SK-N-MC (cell line): ENCODE data around the gene FAM3A.

Source experiments
- DNase-seq: peaks from one replicate; pipeline ENCODE4 v3.0.0-alpha.2; 2011; ENCODE audit warnings: low read depth, low spot score
- H3K27ac ChIP-seq: fragments of 200-600 bp; sonication (generic); 2 replicates; pipeline ENCODE4 v1.5.1; 2016; ENCODE audit warnings: mixed run types
- H3K36me3 ChIP-seq: fragments of 200-600 bp; sonication (generic); 2 replicates; pipeline ENCODE4 v1.6.1; 2017; ENCODE audit warnings: antibody characterized with exemption, low read length, mixed read lengths; ENCODE audit not compliant: insufficient read depth
- H3K4me3 ChIP-seq: fragments of 200-600 bp; sonication (generic); 2 replicates; pipeline ENCODE4 v1.5.1; 2016
- H3K9ac ChIP-seq: fragments of 200-600 bp; sonication (generic); 2 replicates; pipeline ENCODE4 v1.8.0; 2017; ENCODE audit warnings: mixed run types, mixed read lengths; ENCODE audit not compliant: insufficient read length
- H3K9me3 ChIP-seq: fragments of 200-600 bp; sonication (generic); 2 replicates; pipeline ENCODE4 v1.6.1; 2017; ENCODE audit warnings: low read depth, mild to moderate bottlenecking, antibody characterized with exemption, low read length, moderate library complexity, mixed read lengths
- EZH2 ChIP-seq: fragments of 200-600 bp; sonication (generic); IDR thresholded peaks from one replicate; pipeline ENCODE4 v1.6.1; 2017; ENCODE audit warnings: antibody characterized with exemption
- FOXP2 ChIP-seq: optimal IDR thresholded peaks from 2 replicates; pipeline ENCODE3; 2011; ENCODE audit warnings: mild to moderate bottlenecking, moderate library complexity; ENCODE audit not compliant: insufficient read depth; ENCODE audit errors: extremely low read length, control extremely low read depth
- POLR2AphosphoS5 ChIP-seq: IDR thresholded peaks from 2 replicates; pipeline ENCODE4 v1.6.1; 2012; ENCODE audit warnings: mild to moderate bottlenecking, low read depth, low read length, borderline replicate concordance

The FAM3A gene

DNA sequence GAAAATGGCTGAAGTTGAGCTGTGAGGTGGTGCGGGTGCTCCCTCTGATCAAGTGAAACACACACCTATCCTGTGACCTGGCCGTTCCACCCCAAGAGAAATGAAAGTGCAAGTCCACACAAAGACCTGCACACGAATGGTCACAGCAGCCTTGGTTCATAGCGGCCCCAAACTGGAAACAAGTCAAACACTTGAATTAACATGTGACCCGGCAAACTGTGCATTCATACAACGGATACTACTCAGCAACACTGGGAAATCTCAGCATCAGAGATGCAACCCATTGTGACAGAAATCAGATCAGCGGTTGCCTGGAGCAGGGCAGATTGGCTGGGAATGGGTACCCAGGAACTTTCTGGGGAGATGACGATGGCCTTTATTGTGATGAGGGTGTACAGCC, 23.0 kb upstream of the FAM3A start:
- Histone ChIP-seq H3K9me3 (no peaks in the 10 kb centered on the region), H3K27ac (no peak overlapping the region), H3K36me3 (peaks cover 8% of the 10 kb centered on the region; the same call in 1 of the 2 replicates), H3K9ac (no peak overlapping the region), H3K4me3 (no peak overlapping the region)
- DNase-seq, result no peak
- TF ChIP-seq FOXP2 (no peak), POLR2AphosphoS5 (no peak), EZH2 (no peak)

DNA sequence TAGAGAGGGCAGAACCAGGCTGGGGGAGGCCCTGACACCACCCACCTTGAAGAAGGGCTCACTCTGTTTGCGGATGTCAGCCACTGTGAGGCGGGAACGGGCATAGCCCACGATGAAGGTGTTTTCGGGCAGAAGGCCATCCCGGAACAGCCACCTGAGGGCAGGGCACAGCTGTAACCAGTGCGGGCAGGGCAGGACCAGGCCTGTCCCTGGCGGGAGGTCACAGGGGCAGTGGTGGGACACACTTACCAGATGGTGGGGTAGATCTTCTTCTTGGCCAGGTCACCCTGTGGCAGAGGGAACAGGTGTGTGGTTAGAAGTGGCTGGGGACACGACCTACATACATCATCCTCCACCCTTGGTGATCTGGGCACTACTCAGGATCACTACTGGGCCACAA, 19.9 kb upstream of the FAM3A start:
- no peaks in the 10 kb centered on the region for H3K9me3 ChIP-seq
- no peak for DNase-seq
- no peak for TF ChIP-seq EZH2
- TF ChIP-seq POLR2AphosphoS5, result no peak
- no peak for TF ChIP-seq FOXP2
- no peak overlapping the region for H3K9ac ChIP-seq
- H3K36me3 ChIP-seq, result peaks cover 21% of the 10 kb centered on the region; the same call in 1 of the 2 replicates
- no peak overlapping the region for H3K27ac ChIP-seq
- no peak overlapping the region for H3K4me3 ChIP-seq

DNA sequence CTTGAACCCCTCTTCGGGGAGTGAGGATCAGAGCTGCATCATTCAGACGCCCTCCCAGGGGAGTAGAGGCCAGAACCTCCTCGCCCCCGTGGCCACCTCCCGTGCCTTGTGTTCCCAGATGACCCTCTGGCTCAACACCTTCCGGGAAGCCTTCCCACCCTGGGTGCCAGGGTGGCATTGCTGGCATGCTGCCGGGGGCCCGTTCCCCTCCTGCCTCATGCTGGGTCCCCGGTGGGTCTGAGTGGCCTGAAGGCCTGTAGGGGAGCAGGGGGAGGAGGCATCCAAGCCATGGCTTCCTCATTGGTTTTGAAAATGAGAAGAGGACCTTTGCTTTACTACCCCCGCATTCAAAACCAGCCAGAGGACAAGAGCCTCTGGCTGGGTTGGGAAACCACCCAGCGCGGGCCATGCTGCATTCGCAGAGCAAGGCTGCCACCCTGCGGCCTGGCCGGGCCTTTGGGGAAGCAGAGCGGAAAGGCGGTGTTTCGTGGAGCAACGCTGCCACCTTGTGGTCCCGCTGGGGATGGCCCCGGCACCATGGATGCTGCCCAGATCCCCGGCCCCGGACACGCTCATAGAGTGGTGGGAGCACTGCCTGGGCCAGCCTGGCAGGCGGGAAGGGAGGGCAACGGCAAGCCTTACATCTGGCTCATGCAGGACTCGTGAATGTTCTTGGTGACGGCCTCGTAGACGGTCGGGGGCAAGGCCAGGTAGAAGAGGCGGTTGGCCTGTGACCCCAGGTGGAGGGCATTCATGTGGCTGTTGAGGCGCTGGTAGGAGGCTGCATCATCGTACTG, 18.7 kb upstream of the FAM3A start:
- Histone ChIP-seq H3K27ac (no peak overlapping the region), H3K9ac (no peak overlapping the region)

DNA sequence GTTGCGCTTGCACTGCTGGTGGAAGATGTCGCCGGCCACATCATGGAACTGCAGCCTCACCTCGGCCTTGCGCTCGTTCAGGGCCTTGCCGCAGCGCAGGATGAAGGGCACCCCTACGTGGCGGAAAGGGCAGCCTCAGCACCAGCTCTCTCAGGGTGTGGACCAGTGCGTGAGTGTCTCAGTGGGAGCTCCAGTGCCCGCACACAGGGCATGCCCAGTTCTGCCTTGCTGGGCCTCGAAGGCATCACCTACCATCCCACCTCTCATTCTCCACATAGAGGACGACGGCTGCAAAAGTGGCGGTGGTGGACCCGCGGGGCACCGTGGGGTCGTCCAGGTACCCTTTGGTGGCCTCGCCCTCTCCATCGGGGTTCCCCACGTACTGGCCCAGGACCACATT, 16.7 kb upstream of the FAM3A start:
- no peak overlapping the region for H3K9ac ChIP-seq
- DNase-seq, result no peak
- no peak for TF ChIP-seq FOXP2

More for the DNA sequence above, 18.7 kb upstream of the FAM3A start:
- Histone ChIP-seq H3K9me3 (no peaks in the 10 kb centered on the region), H3K36me3 (peaks cover 21% of the 10 kb centered on the region; the same call in 1 of the 2 replicates), H3K4me3 (no peak overlapping the region)
- DNase-seq, result no peak
- TF ChIP-seq POLR2AphosphoS5, result no peak
- TF ChIP-seq EZH2, result no peak
- no peak for TF ChIP-seq FOXP2

DNA sequence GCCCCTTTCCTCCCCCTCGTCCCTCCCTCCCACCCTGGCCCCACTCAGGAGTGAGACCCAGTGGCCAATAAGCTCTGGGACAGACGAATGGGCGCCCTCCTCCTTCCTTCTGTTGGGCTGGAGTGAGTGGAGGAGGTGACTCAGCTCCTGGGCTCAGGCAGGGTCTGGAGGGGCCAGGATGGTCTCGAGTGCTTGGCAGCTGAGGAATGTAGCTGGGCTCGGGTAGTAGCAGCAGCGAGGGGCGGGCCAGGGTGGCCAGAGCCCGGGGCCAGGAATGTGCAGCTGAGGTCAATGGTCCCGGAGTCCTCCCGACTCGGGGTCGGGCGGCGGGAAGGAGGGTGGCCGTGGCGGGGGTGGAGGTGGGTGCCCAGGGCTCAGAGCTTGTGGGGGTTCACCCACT, 15.6 kb upstream of the FAM3A start:
- Histone ChIP-seq H3K4me3 (no peak overlapping the region), H3K36me3 (peaks cover 21% of the 10 kb centered on the region; the same call in 1 of the 2 replicates), H3K9ac (no peak overlapping the region), H3K9me3 (no peaks in the 10 kb centered on the region), H3K27ac (no peak overlapping the region)
- TF ChIP-seq FOXP2, result no peak
- DNase-seq, result no peak

More for the DNA sequence above, 16.7 kb upstream of the FAM3A start:
- Histone ChIP-seq H3K27ac (no peak overlapping the region), H3K9me3 (no peaks in the 10 kb centered on the region), H3K4me3 (no peak overlapping the region), H3K36me3 (peaks cover 21% of the 10 kb centered on the region; the same call in 1 of the 2 replicates)

DNA sequence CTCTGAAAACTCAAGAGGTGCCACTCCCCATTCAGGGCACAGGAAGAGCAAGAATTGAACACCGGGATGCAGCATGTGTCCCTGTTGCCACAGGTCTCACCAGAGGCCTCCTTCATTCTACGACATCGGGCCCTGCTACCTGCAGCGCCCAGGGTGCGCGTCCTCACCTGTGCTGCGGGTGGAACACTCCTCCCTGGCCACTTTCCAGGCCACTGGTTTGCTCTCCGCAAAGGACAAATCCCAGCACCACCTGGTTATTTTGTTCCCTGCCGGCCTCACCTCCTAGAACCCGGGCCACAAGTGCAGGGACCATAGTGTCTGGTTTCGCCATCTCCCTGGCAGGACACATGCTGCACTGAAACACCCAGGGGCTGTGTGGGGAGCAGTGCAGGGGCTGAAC, 14.3 kb upstream of the FAM3A start:
- no peak for DNase-seq
- Histone ChIP-seq H3K27ac (no peak overlapping the region), H3K9me3 (no peaks in the 10 kb centered on the region), H3K36me3 (peaks cover 20% of the 10 kb centered on the region; the same call in 1 of the 2 replicates), H3K9ac (no peak overlapping the region), H3K4me3 (no peak overlapping the region)
- TF ChIP-seq POLR2AphosphoS5, result no peak
- TF ChIP-seq EZH2, result no peak
- no peak for TF ChIP-seq FOXP2

DNA sequence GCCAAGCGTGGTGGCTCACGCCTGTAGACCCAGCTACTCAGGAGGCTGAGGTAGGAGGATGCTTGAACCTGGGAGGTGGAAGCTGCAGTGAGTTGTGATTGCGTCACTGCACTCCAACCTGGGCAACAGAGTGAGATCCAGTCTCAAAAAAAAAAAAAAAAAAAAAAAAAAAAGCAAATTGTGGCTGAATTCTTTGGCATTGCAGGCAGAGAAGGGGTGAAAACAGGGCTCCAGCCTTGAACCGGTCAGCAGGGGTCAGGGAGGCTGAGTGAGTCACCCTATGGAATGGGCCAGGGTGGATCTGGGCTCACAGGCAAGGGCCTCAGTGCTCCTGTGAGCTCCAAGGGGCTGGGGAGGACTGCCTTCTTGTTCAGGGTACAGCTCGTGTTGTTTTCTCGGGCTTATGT, 13.2 kb upstream of the FAM3A start:
- DNase-seq, result no peak
- TF ChIP-seq FOXP2 (no peak), EZH2 (no peak), POLR2AphosphoS5 (no peak)

DNA sequence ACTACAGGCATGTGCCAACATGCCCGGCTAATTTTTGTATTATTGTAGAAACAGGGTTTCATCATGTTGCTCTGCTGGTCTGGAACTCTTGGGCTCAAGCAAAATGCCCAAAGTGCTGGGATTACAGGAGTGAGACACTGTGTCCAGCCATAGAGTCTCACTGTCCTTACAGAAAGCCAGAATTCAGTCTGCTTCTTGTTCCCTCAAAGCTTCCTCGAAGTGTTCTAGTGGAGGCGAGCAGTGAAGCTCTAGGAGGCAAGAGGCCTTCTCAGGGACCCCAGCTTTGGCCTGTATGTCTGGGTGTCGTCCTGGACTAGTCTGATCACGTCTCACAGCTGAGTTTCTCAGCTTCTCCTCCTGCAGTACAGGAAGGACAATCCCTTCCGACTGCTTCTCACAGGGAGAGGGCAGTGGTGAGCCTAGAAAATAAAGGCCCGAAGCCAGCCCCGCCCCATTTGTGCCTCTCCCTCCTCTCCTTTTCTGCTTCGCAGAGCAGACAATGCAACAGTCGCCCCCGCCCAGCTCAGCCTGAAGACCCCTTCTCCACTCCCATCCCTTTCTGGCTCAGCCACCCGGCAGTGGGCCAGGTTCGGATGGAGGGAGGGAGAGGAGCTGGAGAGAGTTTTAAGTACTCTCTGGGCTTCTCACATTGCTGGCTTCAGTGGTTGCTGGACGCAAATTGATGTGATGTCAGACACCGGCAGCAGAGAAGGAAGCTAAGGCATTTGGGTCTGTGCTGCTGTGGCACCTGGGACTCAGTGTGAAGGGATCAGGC, 11.1 kb upstream of the FAM3A start:
- DNase-seq, result no peak
- Histone ChIP-seq H3K27ac (no peak overlapping the region), H3K9me3 (no peaks in the 10 kb centered on the region), H3K36me3 (no peaks in the 10 kb centered on the region), H3K4me3 (peak overlapping the region; percentile 36; the same call in 1 of the 2 replicates), H3K9ac (no peak overlapping the region)
- TF ChIP-seq POLR2AphosphoS5 (no peak), EZH2 (no peak), FOXP2 (no peak)

More for the DNA sequence above, 13.2 kb upstream of the FAM3A start:
- Histone ChIP-seq H3K27ac (no peak overlapping the region), H3K36me3 (peaks cover 14% of the 10 kb centered on the region; the same call in 1 of the 2 replicates), H3K9ac (no peak overlapping the region), H3K9me3 (no peaks in the 10 kb centered on the region), H3K4me3 (no peak overlapping the region)
